H9 (cell line): ENCODE data around the gene RBKS. TPM values are rescaled to one million over a fixed set of nuclear protein-coding genes. Genes with fewer than 3 reads are reported as not detected.

ENCODE experiments used
- DNase-seq: peaks from one replicate; pipeline ENCODE4 v3.0.0-alpha.2; 2017
- H2AFZ ChIP-seq: one replicate; pipeline ENCODE4 v1.6.1; 2013; ENCODE audit warnings: mild to moderate bottlenecking, low read length, control low read depth, moderate library complexity
- H2AK5ac ChIP-seq: 2 replicates; pipeline ENCODE4 v1.6.1; 2013; ENCODE audit warnings: low read length, control low read depth, mixed read lengths; ENCODE audit not compliant: insufficient read length
- H2BK120ac ChIP-seq: one replicate; pipeline ENCODE4 v1.6.1; 2013; ENCODE audit warnings: low read depth, mild to moderate bottlenecking, low read length, control low read depth, inconsistent platforms; ENCODE audit not compliant: poor library complexity, severe bottlenecking
- H2BK12ac ChIP-seq: 2 replicates; pipeline ENCODE4 v1.6.1; 2013; ENCODE audit warnings: low read length, control low read depth, mixed read lengths, low read depth; ENCODE audit not compliant: insufficient read length
- H2BK15ac ChIP-seq: 2 replicates; pipeline ENCODE4 v1.6.1; 2013; ENCODE audit warnings: low read depth, low read length, control low read depth
- H2BK20ac ChIP-seq: one replicate; pipeline ENCODE4 v1.6.1; 2013; ENCODE audit warnings: low read depth, mild to moderate bottlenecking, low read length, control low read depth, inconsistent platforms; ENCODE audit not compliant: poor library complexity, severe bottlenecking
- H2BK5ac ChIP-seq: 2 replicates; pipeline ENCODE4 v1.6.1; 2013; ENCODE audit warnings: low read length, control low read depth, mixed read lengths; ENCODE audit not compliant: insufficient read length
- H3K14ac ChIP-seq: 2 replicates; pipeline ENCODE4 v1.6.1; 2013; ENCODE audit warnings: low read length, control low read depth; ENCODE audit not compliant: insufficient read depth
- H3K18ac ChIP-seq: 2 replicates; pipeline ENCODE4 v1.6.1; 2013; ENCODE audit warnings: low read depth, mild to moderate bottlenecking, mixed read lengths, low read length, control low read depth; ENCODE audit not compliant: insufficient read length
- H3K23ac ChIP-seq: 2 replicates; pipeline ENCODE4 v1.6.1; 2013; ENCODE audit warnings: low read length, control low read depth, mixed read lengths, low read depth; ENCODE audit not compliant: insufficient read length
- H3K23me2 ChIP-seq: 2 replicates; pipeline ENCODE4 v1.6.1; 2013; ENCODE audit warnings: low read depth, mild to moderate bottlenecking, mixed read lengths, low read length, control low read depth; ENCODE audit not compliant: insufficient read length, poor library complexity, severe bottlenecking
- H3K27ac ChIP-seq: 2 replicates; pipeline ENCODE4 v1.5.1; 2013; ENCODE audit warnings: low read length, control low read depth, mixed read lengths, low read depth; ENCODE audit not compliant: insufficient read length
- H3K27me3 ChIP-seq: 2 replicates; pipeline ENCODE4 v1.6.1; 2013; ENCODE audit warnings: low read length, control low read depth, inconsistent platforms; ENCODE audit not compliant: insufficient read depth
- H3K4ac ChIP-seq: 2 replicates; pipeline ENCODE4 v1.6.1; 2013; ENCODE audit warnings: low read depth, mild to moderate bottlenecking, control low read depth, inconsistent platforms, low read length, moderate library complexity
- H3K4me1 ChIP-seq: 2 replicates; pipeline ENCODE4 v1.6.1; 2013; ENCODE audit warnings: low read length, control low read depth, inconsistent platforms; ENCODE audit not compliant: insufficient read depth
- H3K4me2 ChIP-seq: 2 replicates; pipeline ENCODE4 v1.6.1; 2013; ENCODE audit warnings: low read length, control low read depth, mixed read lengths; ENCODE audit not compliant: insufficient read length, insufficient read depth
- H3K56ac ChIP-seq: 2 replicates; pipeline ENCODE4 v1.6.1; 2013; ENCODE audit warnings: low read depth, mild to moderate bottlenecking, mixed read lengths, low read length, control low read depth; ENCODE audit not compliant: insufficient read length
- H3K79me1 ChIP-seq: 2 replicates; pipeline ENCODE4 v1.6.1; 2013; ENCODE audit warnings: low read depth, mild to moderate bottlenecking, moderate library complexity, low read length, control low read depth, inconsistent platforms; ENCODE audit not compliant: insufficient read depth, poor library complexity, severe bottlenecking
- H3K79me2 ChIP-seq: 2 replicates; pipeline ENCODE4 v1.6.1; 2013; ENCODE audit warnings: low read length, control low read depth, inconsistent platforms; ENCODE audit not compliant: insufficient read depth
- H3K9ac ChIP-seq: 2 replicates; pipeline ENCODE4 v1.6.1; 2013; ENCODE audit warnings: low read length, control low read depth, mixed read lengths; ENCODE audit not compliant: insufficient read length; ENCODE audit errors: extremely low read depth
- H3K9me3 ChIP-seq: one replicate; pipeline ENCODE4 v1.6.1; 2013; ENCODE audit warnings: low read depth, low read length, inconsistent platforms; ENCODE audit not compliant: control insufficient read depth
- H3T11ph ChIP-seq: one replicate; pipeline ENCODE4 v1.6.1; 2013; ENCODE audit warnings: mild to moderate bottlenecking, low read length, control low read depth, inconsistent platforms
- H4K20me1 ChIP-seq: one replicate; pipeline ENCODE4 v1.6.1; 2013; ENCODE audit not compliant: control insufficient read depth, insufficient read length, insufficient read depth
- H4K5ac ChIP-seq: 2 replicates; pipeline ENCODE4 v1.6.1; 2013; ENCODE audit warnings: low read depth, mild to moderate bottlenecking, mixed read lengths, low read length, control low read depth; ENCODE audit not compliant: insufficient read length
- H4K8ac ChIP-seq: replicated peaks from 2 replicates; pipeline ENCODE4 v1.6.1; 2013; ENCODE audit warnings: low read length, control low read depth, mixed read lengths, low read depth; ENCODE audit not compliant: insufficient read length
- H4K91ac ChIP-seq: 2 replicates; pipeline ENCODE4 v1.6.1; 2013; ENCODE audit warnings: low read depth, mild to moderate bottlenecking, moderate library complexity, mixed read lengths, low read length, control low read depth; ENCODE audit not compliant: insufficient read length
- H3K27ac Mint-ChIP-seq, 3 experiments: 2 replicates in 2 of 3; 3 replicates in 1 of 3; pipeline ENCODE4 v1.8.0; 2020 to 2021; ENCODE audit warnings: mixed read lengths in 3 of 3, mild to moderate bottlenecking in 1 of 3, moderate library complexity in 1 of 3
- H3K27me3 Mint-ChIP-seq: 2 replicates; pipeline ENCODE4 v1.8.0; 2021; ENCODE audit warnings: low read depth, mild to moderate bottlenecking, moderate library complexity, mixed read lengths
- H3K36me3 Mint-ChIP-seq, 3 experiments: 2 replicates in 2 of 3; 3 replicates in 1 of 3; pipeline ENCODE4 v1.8.0; 2020 to 2021; ENCODE audit warnings: low read depth in 3 of 3, mixed read lengths in 3 of 3; ENCODE audit not compliant: insufficient read depth in 1 of 3
- H3K4me1 Mint-ChIP-seq, 2 experiments: 2 replicates each; pipeline ENCODE4 v1.8.0; 2020; ENCODE audit warnings: mixed read lengths in 2 of 2
- H3K4me3 Mint-ChIP-seq, 2 experiments: 2 replicates in 1 of 2; 3 replicates in 1 of 2; pipeline ENCODE4 v1.8.0; 2020 to 2021; ENCODE audit warnings: mild to moderate bottlenecking in 2 of 2, mixed read lengths in 2 of 2, moderate library complexity in 1 of 2
- H3K9me3 Mint-ChIP-seq, 2 experiments: 2 replicates in 1 of 2; 3 replicates in 1 of 2; pipeline ENCODE4 v1.8.0; 2020; ENCODE audit warnings: mild to moderate bottlenecking in 2 of 2, mixed read lengths in 2 of 2, moderate library complexity in 1 of 2
- CTCF ChIP-seq: fragments of 200-600 bp; sonication (generic); conservative IDR thresholded peaks from 3 replicates; pipeline ENCODE4 v1.8.0; 2021; ENCODE audit warnings: antibody characterized with exemption, mild to moderate bottlenecking
- WGBS: extraction: QIAGEN DNeasy Blood & Tissue Kit; methylation state at CpG from one replicate; pipeline ENCODE4 v1.1.7; 2013; ENCODE audit warnings: missing lambda C conversion rate, low lambda C conversion rate, mixed read lengths; ENCODE audit not compliant: insufficient read length; ENCODE audit errors: extremely low coverage; 5-methylcytosine and 5-hydroxymethylcytosine counted together
- total RNA-seq: library from RNA; stranded (reverse); gene quantifications from 2 replicates; pipeline ENCODE4 v1.2.1, GENCODE V29; 2021

Gene RBKS
- total RNA-seq, 1 experiment from 2014 or later: 2.3 TPM

- no CpG with 5 or more reads among the region's 1 CpG for WGBS
- H2AK5ac ChIP-seq: no peak overlapping the region
- no peak overlapping the region for H4K5ac ChIP-seq
- H3K56ac ChIP-seq: no peak overlapping the region
- no peak overlapping the region for H3K14ac ChIP-seq
- H4K91ac ChIP-seq: no peak overlapping the region
- no peaks in the 10 kb centered on the region for H3K4me1 Mint-ChIP-seq
- DNase-seq: no peak
- no peak for TF ChIP-seq CTCF
- no peaks in the 10 kb centered on the region for H3K79me2 ChIP-seq
- no peak overlapping the region for H3K27ac Mint-ChIP-seq
- H3K27me3 ChIP-seq: no peaks in the 10 kb centered on the region; the same call in 1 of the 2 replicates
- H3K23ac ChIP-seq: no peak overlapping the region
- no peaks in the 10 kb centered on the region for H4K20me1 ChIP-seq
- H3K79me1 ChIP-seq: no peaks in the 10 kb centered on the region
- no peaks in the 10 kb centered on the region for H3K9me3 ChIP-seq
- H2BK12ac ChIP-seq: no peak overlapping the region
- H3K4ac ChIP-seq: no peak overlapping the region
- H2AFZ ChIP-seq: no peak overlapping the region
- H2BK120ac ChIP-seq: no peak overlapping the region
- no peaks in the 10 kb centered on the region for H3K9me3 Mint-ChIP-seq
- no peak overlapping the region for H3K9ac ChIP-seq
- no peak overlapping the region for H4K8ac ChIP-seq
- no peak overlapping the region for H3K4me3 Mint-ChIP-seq
- H3K18ac ChIP-seq: no peak overlapping the region
- H2BK20ac ChIP-seq: no peak overlapping the region
- H2BK15ac ChIP-seq: no peak overlapping the region
- peaks cover 2% of the 10 kb centered on the region for H3K27me3 Mint-ChIP-seq
- no peak overlapping the region for H3K4me2 ChIP-seq
- H3K27ac ChIP-seq: no peak overlapping the region
- no peaks in the 10 kb centered on the region for H3K36me3 Mint-ChIP-seq
- no peak overlapping the region for H2BK5ac ChIP-seq
- no peak overlapping the region for H3T11ph ChIP-seq
- H3K4me1 ChIP-seq: no peaks in the 10 kb centered on the region
- no peaks in the 10 kb centered on the region for H3K23me2 ChIP-seq
Observed at GRCh38 chr2:27811768-27812167, 78.4 kb downstream of the RBKS start.
